ENCODE data around the gene VSTM4. TPM values are rescaled to one million over a fixed set of nuclear protein-coding genes. Genes with fewer than 3 reads are reported as not detected.

Gene VSTM4
- total and polyA plus RNA-seq, 2 donors (not counting 1 experiment from before 2014, with no cell fraction given), result 8.1 to 27.9 TPM

DNA sequence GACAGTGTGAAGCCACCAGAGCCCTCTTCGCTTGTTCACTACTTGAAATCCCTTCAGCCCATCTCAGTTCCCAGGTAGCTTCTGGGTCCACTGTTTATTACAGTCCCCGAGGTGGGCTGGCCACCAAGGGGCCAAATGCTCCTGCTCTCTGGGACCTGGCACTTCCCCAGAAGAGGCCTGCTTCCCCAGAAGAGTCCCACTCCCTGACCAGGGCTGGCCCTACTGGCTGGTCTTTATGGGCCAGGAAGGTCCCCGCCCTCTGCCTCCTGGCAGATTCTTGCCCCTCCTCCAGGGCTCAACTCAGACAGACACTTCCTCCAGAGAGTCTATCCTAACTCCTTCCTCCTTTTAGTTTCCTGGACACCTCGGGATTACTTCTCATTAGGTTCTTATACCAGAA, 105.0 kb downstream of the VSTM4 start:
- TF ChIP-seq, protein P1, sequence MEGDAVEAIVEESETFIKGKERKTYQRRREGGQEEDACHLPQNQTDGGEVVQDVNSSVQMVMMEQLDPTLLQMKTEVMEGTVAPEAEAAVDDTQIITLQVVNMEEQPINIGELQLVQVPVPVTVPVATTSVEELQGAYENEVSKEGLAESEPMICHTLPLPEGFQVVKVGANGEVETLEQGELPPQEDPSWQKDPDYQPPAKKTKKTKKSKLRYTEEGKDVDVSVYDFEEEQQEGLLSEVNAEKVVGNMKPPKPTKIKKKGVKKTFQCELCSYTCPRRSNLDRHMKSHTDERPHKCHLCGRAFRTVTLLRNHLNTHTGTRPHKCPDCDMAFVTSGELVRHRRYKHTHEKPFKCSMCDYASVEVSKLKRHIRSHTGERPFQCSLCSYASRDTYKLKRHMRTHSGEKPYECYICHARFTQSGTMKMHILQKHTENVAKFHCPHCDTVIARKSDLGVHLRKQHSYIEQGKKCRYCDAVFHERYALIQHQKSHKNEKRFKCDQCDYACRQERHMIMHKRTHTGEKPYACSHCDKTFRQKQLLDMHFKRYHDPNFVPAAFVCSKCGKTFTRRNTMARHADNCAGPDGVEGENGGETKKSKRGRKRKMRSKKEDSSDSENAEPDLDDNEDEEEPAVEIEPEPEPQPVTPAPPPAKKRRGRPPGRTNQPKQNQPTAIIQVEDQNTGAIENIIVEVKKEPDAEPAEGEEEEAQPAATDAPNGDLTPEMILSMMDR (conservative IDR thresholded peaks at IDR 0.05 in 1 of 2, IDR thresholded peaks at IDR 0.05 in 1 of 2; ENCODE audit: low read depth in 1 of 2, low read length in 2 of 2), result no peak
- no peak for TF ChIP-seq EZH2 (IDR thresholded peaks at IDR 0.05; ENCODE audit: low read length, missing control alignments)

GRCh38 chr10:49009199-49009979, 105.9 kb downstream of the VSTM4 start:
- Histone ChIP-seq H3K27ac (ENCODE audit: insufficient read depth, low read length) (no peak overlapping the region), H2AFZ (ENCODE audit: low read length) (no peak overlapping the region), H4K20me1 (ENCODE audit: control insufficient read depth, extremely low read depth, insufficient read depth, low read length) (no peaks in the 10 kb centered on the region), H3K36me3 (ENCODE audit: control insufficient read depth, insufficient read depth, low read length) (no peaks in the 10 kb centered on the region), H3K9me3 (ENCODE audit: control insufficient read depth, insufficient read depth, low read depth, low read length) (no peaks in the 10 kb centered on the region), H3K9ac (ENCODE audit: insufficient read depth, low read length) (no peak overlapping the region), H3K27me3 (ENCODE audit: control insufficient read depth, insufficient read depth, low read length) (peaks cover 2% of the 10 kb centered on the region), H3K4me2 (ENCODE audit: extremely low read depth, insufficient read depth, low read length) (no peak overlapping the region), H3K4me1 (ENCODE audit: control insufficient read depth, extremely low read depth, insufficient read depth, low read length) (no peaks in the 10 kb centered on the region), H3K79me2 (ENCODE audit: control insufficient read depth, insufficient read depth, low read length) (no peaks in the 10 kb centered on the region), H3K4me3 (replicated peaks in 1 of 4; ENCODE audit: control extremely low read depth in 1 of 4, insufficient read depth in 1 of 4, low read depth in 3 of 4, low read length in 4 of 4) (no peak overlapping the region)
- no peak for DNase-seq (ENCODE audit: low read depth in 2 of 2)
- no peak for TF ChIP-seq EZH2 (IDR thresholded peaks at IDR 0.05; ENCODE audit: low read length, missing control alignments)
- TF ChIP-seq, protein P1 (conservative IDR thresholded peaks at IDR 0.05 in 1 of 2, IDR thresholded peaks at IDR 0.05 in 1 of 2; ENCODE audit: low read depth in 1 of 2, low read length in 2 of 2), result no peak

More for the DNA sequence above, 105.0 kb downstream of the VSTM4 start:
- no peak for DNase-seq (ENCODE audit: low read depth in 2 of 2)
- H3K4me3 ChIP-seq (replicated peaks in 1 of 4; ENCODE audit: control extremely low read depth in 1 of 4, insufficient read depth in 1 of 4, low read depth in 3 of 4, low read length in 4 of 4), result no peak overlapping the region
- H3K27me3 ChIP-seq (ENCODE audit: control insufficient read depth, insufficient read depth, low read length), result peaks cover under 1% of the 10 kb centered on the region
- no peak overlapping the region for H3K27ac ChIP-seq (ENCODE audit: insufficient read depth, low read length)
- no peaks in the 10 kb centered on the region for H4K20me1 ChIP-seq (ENCODE audit: control insufficient read depth, extremely low read depth, insufficient read depth, low read length)
- H3K4me1 ChIP-seq (ENCODE audit: control insufficient read depth, extremely low read depth, insufficient read depth, low read length), result no peaks in the 10 kb centered on the region
- H2AFZ ChIP-seq (ENCODE audit: low read length), result no peak overlapping the region
- no peak overlapping the region for H3K9ac ChIP-seq (ENCODE audit: insufficient read depth, low read length)
- no peaks in the 10 kb centered on the region for H3K79me2 ChIP-seq (ENCODE audit: control insufficient read depth, insufficient read depth, low read length)
- no peak overlapping the region for H3K4me2 ChIP-seq (ENCODE audit: extremely low read depth, insufficient read depth, low read length)
- no peaks in the 10 kb centered on the region for H3K36me3 ChIP-seq (ENCODE audit: control insufficient read depth, insufficient read depth, low read length)
- no peaks in the 10 kb centered on the region for H3K9me3 ChIP-seq (ENCODE audit: control insufficient read depth, insufficient read depth, low read depth, low read length)

- Histone ChIP-seq H3K36me3 (ENCODE audit: control insufficient read depth, insufficient read depth, low read length) (no peaks in the 10 kb centered on the region), H3K4me2 (ENCODE audit: extremely low read depth, insufficient read depth, low read length) (no peak overlapping the region), H3K4me3 (replicated peaks in 1 of 4; ENCODE audit: control extremely low read depth in 1 of 4, insufficient read depth in 1 of 4, low read depth in 3 of 4, low read length in 4 of 4) (no peak overlapping the region), H3K27ac (ENCODE audit: insufficient read depth, low read length) (no peak overlapping the region), H3K79me2 (ENCODE audit: control insufficient read depth, insufficient read depth, low read length) (no peaks in the 10 kb centered on the region), H3K9me3 (ENCODE audit: control insufficient read depth, insufficient read depth, low read depth, low read length) (no peaks in the 10 kb centered on the region), H3K4me1 (ENCODE audit: control insufficient read depth, extremely low read depth, insufficient read depth, low read length) (no peaks in the 10 kb centered on the region), H4K20me1 (ENCODE audit: control insufficient read depth, extremely low read depth, insufficient read depth, low read length) (no peaks in the 10 kb centered on the region), H3K9ac (ENCODE audit: insufficient read depth, low read length) (no peak overlapping the region), H2AFZ (ENCODE audit: low read length) (no peak overlapping the region), H3K27me3 (ENCODE audit: control insufficient read depth, insufficient read depth, low read length) (peaks cover 2% of the 10 kb centered on the region)
- TF ChIP-seq, protein P1 (conservative IDR thresholded peaks at IDR 0.05 in 1 of 2, IDR thresholded peaks at IDR 0.05 in 1 of 2; ENCODE audit: low read depth in 1 of 2, low read length in 2 of 2), result no peak
- no peak for TF ChIP-seq EZH2 (IDR thresholded peaks at IDR 0.05; ENCODE audit: low read length, missing control alignments)
- DNase-seq (ENCODE audit: low read depth in 2 of 2), result no peak
Observed at GRCh38 chr10:49008505-49009198, 106.7 kb downstream of the VSTM4 start.
